ENCODE measurements around the gene CCNJL.
"Not testable (repeated sequence)": the region's sequence is repeated elsewhere in the genome, so short reads cannot be mapped to it uniquely, and the experiment has no call there.

Gene CCNJL

DNA sequence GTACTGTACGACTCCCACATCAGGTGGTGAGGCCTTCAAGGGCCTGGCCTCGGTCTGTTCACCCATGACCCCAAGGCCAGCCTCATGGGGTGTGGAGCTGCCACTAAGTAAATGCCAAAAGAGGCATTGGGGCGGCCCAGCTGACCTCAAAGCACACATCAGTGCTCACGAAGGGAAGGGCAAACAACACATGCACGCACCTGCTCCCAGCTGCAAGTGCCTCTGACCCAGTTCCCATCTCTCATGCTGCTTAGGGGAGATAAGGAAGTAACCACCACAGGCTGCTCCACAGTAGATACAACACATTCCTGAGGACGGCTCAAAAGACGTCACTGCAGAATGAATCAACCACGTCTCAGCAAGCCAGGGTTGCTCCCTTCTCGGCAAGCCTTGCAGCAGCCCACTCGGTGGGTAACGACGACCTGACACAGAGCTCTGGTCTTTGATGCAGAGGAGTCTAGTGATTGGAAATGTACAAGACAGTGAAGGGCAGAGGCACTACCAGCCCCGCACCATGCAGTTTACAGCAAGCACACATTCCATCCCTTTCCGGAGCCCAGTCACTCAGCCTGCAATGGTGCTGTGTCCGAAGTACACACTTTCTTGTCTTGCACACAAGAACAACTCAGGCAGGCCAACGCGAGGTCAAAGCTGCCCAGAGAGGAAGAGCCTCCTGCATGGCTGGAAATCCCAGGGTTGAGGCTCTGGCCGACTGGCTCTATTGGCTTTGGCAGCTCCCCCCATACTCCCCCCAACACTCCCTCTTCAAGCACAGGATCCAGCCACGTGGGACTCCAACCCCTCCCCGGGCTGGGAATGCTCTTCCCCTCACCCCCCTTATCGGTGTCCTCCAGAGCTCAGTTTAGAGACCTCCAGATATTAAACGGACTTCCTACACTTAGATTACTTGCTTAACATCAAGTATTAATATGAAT, 51.2 kb downstream of the CCNJL start:
- Histone ChIP-seq H3K27ac (ENCODE audit: low read depth, low read length) (no peak overlapping the region), H3K4me1 (ENCODE audit: control insufficient read depth, insufficient read depth, low read length) (peaks cover 33% of the 10 kb centered on the region), H3K9me3 (ENCODE audit: control insufficient read depth, insufficient read depth, low read depth, low read length) (no peaks in the 10 kb centered on the region), H3K9ac (ENCODE audit: low read length) (no peak overlapping the region), H3K27me3 (ENCODE audit: control insufficient read depth, insufficient read depth, low read length) (no peaks in the 10 kb centered on the region), H3K36me3 (ENCODE audit: control insufficient read depth, insufficient read depth, low read length) (peaks cover 13% of the 10 kb centered on the region), H3K4me3 (ENCODE audit: low read depth, low read length) (no peak overlapping the region)

GRCh38 chr5:160260006-160260775, 52.2 kb downstream of the CCNJL start:
- Histone ChIP-seq H3K36me3 (ENCODE audit: control insufficient read depth, insufficient read depth, low read length) (peaks cover 23% of the 10 kb centered on the region), H3K9me3 (ENCODE audit: control insufficient read depth, insufficient read depth, low read depth, low read length) (no peaks in the 10 kb centered on the region), H3K27ac (ENCODE audit: low read depth, low read length) (no peak overlapping the region), H3K4me3 (ENCODE audit: low read depth, low read length) (no peak overlapping the region), H3K9ac (ENCODE audit: low read length) (no peak overlapping the region), H3K4me1 (ENCODE audit: control insufficient read depth, insufficient read depth, low read length) (peaks cover 29% of the 10 kb centered on the region), H3K27me3 (ENCODE audit: control insufficient read depth, insufficient read depth, low read length) (no peaks in the 10 kb centered on the region)

GRCh38 chr5:160259341-160259740, 53.0 kb downstream of the CCNJL start:
- Histone ChIP-seq H3K4me3 (ENCODE audit: low read depth, low read length) (no peak overlapping the region), H3K9me3 (ENCODE audit: control insufficient read depth, insufficient read depth, low read depth, low read length) (no peaks in the 10 kb centered on the region), H3K9ac (ENCODE audit: low read length) (no peak overlapping the region), H3K27ac (ENCODE audit: low read depth, low read length) (no peak overlapping the region), H3K4me1 (ENCODE audit: control insufficient read depth, insufficient read depth, low read length) (peaks cover 29% of the 10 kb centered on the region), H3K36me3 (ENCODE audit: control insufficient read depth, insufficient read depth, low read length) (peaks cover 29% of the 10 kb centered on the region), H3K27me3 (ENCODE audit: control insufficient read depth, insufficient read depth, low read length) (no peaks in the 10 kb centered on the region)

- Histone ChIP-seq H3K27me3 (ENCODE audit: control insufficient read depth, insufficient read depth, low read length) (no peaks in the 10 kb centered on the region), H3K36me3 (ENCODE audit: control insufficient read depth, insufficient read depth, low read length) (peaks cover 54% of the 10 kb centered on the region), H3K4me3 (ENCODE audit: low read depth, low read length) (no peak overlapping the region), H3K9me3 (ENCODE audit: control insufficient read depth, insufficient read depth, low read depth, low read length) (no peaks in the 10 kb centered on the region), H3K27ac (ENCODE audit: low read depth, low read length) (no peak overlapping the region), H3K4me1 (ENCODE audit: control insufficient read depth, insufficient read depth, low read length) (peaks cover 6% of the 10 kb centered on the region), H3K9ac (ENCODE audit: low read length) (no peak overlapping the region)
Measured at GRCh38 chr5:160254706-160255105, 57.7 kb downstream of the CCNJL start.

DNA sequence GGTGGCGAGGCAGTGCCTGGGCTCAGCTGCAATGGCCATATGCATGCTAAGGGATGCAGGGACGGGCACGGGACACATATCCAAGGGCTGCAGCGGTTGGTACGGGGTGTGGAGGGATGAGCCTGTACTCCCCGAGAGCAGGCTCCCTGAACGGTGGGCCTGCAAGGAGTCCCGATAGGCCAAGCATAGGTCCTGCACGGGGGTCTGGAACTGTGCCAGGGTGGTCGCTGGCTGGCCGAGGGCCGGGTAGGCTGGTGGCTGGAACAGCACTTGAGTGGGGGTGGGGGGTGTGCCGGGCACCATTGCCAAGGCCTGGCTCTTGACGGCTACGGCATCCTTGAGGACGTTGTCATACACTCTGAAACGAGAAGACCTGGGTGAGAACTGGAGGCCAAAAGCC, 58.9 kb downstream of the CCNJL start:
- Histone ChIP-seq H3K27ac (ENCODE audit: low read depth, low read length) (no peak overlapping the region), H3K4me3 (ENCODE audit: low read depth, low read length) (no peak overlapping the region), H3K9ac (ENCODE audit: low read length) (no peak overlapping the region), H3K4me1 (ENCODE audit: control insufficient read depth, insufficient read depth, low read length) (peaks cover 6% of the 10 kb centered on the region), H3K9me3 (ENCODE audit: control insufficient read depth, insufficient read depth, low read depth, low read length) (no peaks in the 10 kb centered on the region), H3K36me3 (ENCODE audit: control insufficient read depth, insufficient read depth, low read length) (peaks cover 46% of the 10 kb centered on the region), H3K27me3 (ENCODE audit: control insufficient read depth, insufficient read depth, low read length) (no peaks in the 10 kb centered on the region)

- H3K27me3 ChIP-seq (ENCODE audit: control insufficient read depth, insufficient read depth, low read length), result no peaks in the 10 kb centered on the region
- H3K4me1 ChIP-seq (ENCODE audit: control insufficient read depth, insufficient read depth, low read length), result peaks cover 6% of the 10 kb centered on the region
- H3K27ac ChIP-seq (ENCODE audit: low read depth, low read length), result no peak overlapping the region
- peaks cover 44% of the 10 kb centered on the region for H3K36me3 ChIP-seq (ENCODE audit: control insufficient read depth, insufficient read depth, low read length)
- no peak overlapping the region for H3K4me3 ChIP-seq (ENCODE audit: low read depth, low read length)
- no peaks in the 10 kb centered on the region for H3K9me3 ChIP-seq (ENCODE audit: control insufficient read depth, insufficient read depth, low read depth, low read length)
- no peak overlapping the region for H3K9ac ChIP-seq (ENCODE audit: low read length)
Measured at GRCh38 chr5:160252916-160253315, 59.4 kb downstream of the CCNJL start.

GRCh38 chr5:160251406-160252155, 60.8 kb downstream of the CCNJL start:
- Histone ChIP-seq H3K27ac (ENCODE audit: low read depth, low read length) (no peak overlapping the region), H3K4me3 (ENCODE audit: low read depth, low read length) (no peak overlapping the region), H3K27me3 (ENCODE audit: control insufficient read depth, insufficient read depth, low read length) (no peaks in the 10 kb centered on the region), H3K9me3 (ENCODE audit: control insufficient read depth, insufficient read depth, low read depth, low read length) (no peaks in the 10 kb centered on the region), H3K36me3 (ENCODE audit: control insufficient read depth, insufficient read depth, low read length) (peaks cover 44% of the 10 kb centered on the region), H3K4me1 (ENCODE audit: control insufficient read depth, insufficient read depth, low read length) (peaks cover 6% of the 10 kb centered on the region), H3K9ac (ENCODE audit: low read length) (no peak overlapping the region)

GRCh38 chr5:160250826-160251225, 61.5 kb downstream of the CCNJL start:
- peaks cover 38% of the 10 kb centered on the region for H3K36me3 ChIP-seq (ENCODE audit: control insufficient read depth, insufficient read depth, low read length)
- H3K9ac ChIP-seq (ENCODE audit: low read length), result no peak overlapping the region
- H3K27me3 ChIP-seq (ENCODE audit: control insufficient read depth, insufficient read depth, low read length), result no peaks in the 10 kb centered on the region
- H3K4me3 ChIP-seq (ENCODE audit: low read depth, low read length), result no peak overlapping the region
- H3K4me1 ChIP-seq (ENCODE audit: control insufficient read depth, insufficient read depth, low read length), result peaks cover 6% of the 10 kb centered on the region
- no peak overlapping the region for H3K27ac ChIP-seq (ENCODE audit: low read depth, low read length)
- H3K9me3 ChIP-seq (ENCODE audit: control insufficient read depth, insufficient read depth, low read depth, low read length), result no peaks in the 10 kb centered on the region

DNA sequence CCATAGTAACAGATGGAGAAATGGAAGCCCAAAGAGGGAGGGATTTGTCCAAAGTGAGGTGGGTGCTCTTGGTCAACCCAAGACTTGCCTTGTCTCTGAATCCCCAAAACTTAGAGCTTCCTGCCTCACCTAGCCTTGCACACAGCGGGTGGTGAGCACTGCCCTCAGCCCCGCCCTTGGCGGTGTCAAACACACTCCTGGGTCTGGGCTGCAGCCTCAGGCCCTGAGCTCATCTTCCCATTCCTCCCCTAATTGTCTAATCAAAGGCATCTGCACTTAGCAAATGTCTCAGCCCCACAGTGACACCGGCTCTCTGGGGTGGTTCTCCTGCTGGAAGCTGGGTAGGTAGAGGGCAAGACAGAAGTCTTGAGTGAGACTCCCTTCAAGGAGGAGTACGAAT, 62.1 kb downstream of the CCNJL start:
- H3K27me3 ChIP-seq (ENCODE audit: control insufficient read depth, insufficient read depth, low read length), result no peaks in the 10 kb centered on the region
- H3K27ac ChIP-seq (ENCODE audit: low read depth, low read length), result no peak overlapping the region
- no peak overlapping the region for H3K4me3 ChIP-seq (ENCODE audit: low read depth, low read length)
- no peaks in the 10 kb centered on the region for H3K9me3 ChIP-seq (ENCODE audit: control insufficient read depth, insufficient read depth, low read depth, low read length)
- peaks cover 32% of the 10 kb centered on the region for H3K36me3 ChIP-seq (ENCODE audit: control insufficient read depth, insufficient read depth, low read length)
- peaks cover 6% of the 10 kb centered on the region for H3K4me1 ChIP-seq (ENCODE audit: control insufficient read depth, insufficient read depth, low read length)
- H3K9ac ChIP-seq (ENCODE audit: low read length), result no peak overlapping the region

DNA sequence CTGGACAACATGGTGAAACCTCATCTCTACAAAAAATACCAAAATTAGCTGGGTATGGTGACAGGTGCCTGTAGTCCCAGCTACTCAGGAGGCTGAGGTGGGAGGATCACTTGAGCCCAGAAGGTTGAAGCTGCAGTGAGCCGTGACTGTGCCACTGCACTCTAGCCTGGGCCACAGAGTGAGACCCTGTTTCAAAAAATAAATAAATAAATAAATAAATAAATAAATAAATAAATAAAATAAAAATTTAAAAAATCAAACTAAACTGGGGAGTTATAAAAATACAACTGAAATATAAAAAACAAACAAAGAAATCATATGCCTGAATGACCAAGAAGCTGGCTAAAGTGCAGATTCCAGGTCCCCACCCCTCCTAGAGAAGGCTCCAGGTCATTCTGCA, 62.8 kb downstream of the CCNJL start:
- H3K4me3 ChIP-seq (ENCODE audit: low read depth, low read length); H3K27me3 ChIP-seq (ENCODE audit: control insufficient read depth, insufficient read depth, low read length); H3K4me1 ChIP-seq (ENCODE audit: control insufficient read depth, insufficient read depth, low read length); H3K27ac ChIP-seq (ENCODE audit: low read depth, low read length); H3K9ac ChIP-seq (ENCODE audit: low read length); H3K9me3 ChIP-seq (ENCODE audit: control insufficient read depth, insufficient read depth, low read depth, low read length): not testable (repeated sequence)
- peaks cover 28% of the 10 kb centered on the region for H3K36me3 ChIP-seq (ENCODE audit: control insufficient read depth, insufficient read depth, low read length)
